PC-9 (cell line): ENCODE measurements around the gene AKAP3. TPM values are rescaled to one million over a fixed set of nuclear protein-coding genes. Genes with fewer than 3 reads are reported as not detected.

Experiments
- BruUV-seq: library from RNA; stranded (reverse); fragments of 400-500 nt; replicated peaks from 2 replicates; lab custom pipeline; 2021; lab: Mats Ljungman, UMichigan
- CTCF ChIA-PET: fragments of 300-600 bp; sonication (Branson Sonifier 250); formaldehyde crosslinking; loops from one replicate; lab custom pipeline; 2022; ENCODE audit warnings: antibody characterized with exemption; lab: Charles Lee
- POLR2A ChIA-PET: fragments of 300-600 bp; sonication (Branson Sonifier 250); formaldehyde crosslinking; loops from one replicate; lab custom pipeline; 2022; ENCODE audit warnings: antibody characterized with exemption; ENCODE audit not compliant: unreplicated experiment; lab: Charles Lee
- DNase-seq, 2 experiments: peaks; one replicate each; pipeline versions ENCODE4 v3.0.0 to v3.0.0-alpha.2; 2015 to 2022; ENCODE audit warnings: mixed read lengths in 1 of 2
- H2AFZ ChIP-seq: fragments of 200-600 bp; sonication (generic); 2 replicates; pipeline ENCODE4 v1.8.1; 2017; ENCODE audit warnings: antibody characterized with exemption
- H3F3A ChIP-seq: fragments of 200-600 bp; sonication (generic); 2 replicates; pipeline ENCODE4 v1.8.1; 2017; ENCODE audit warnings: antibody characterized with exemption, mild to moderate bottlenecking, low read depth; ENCODE audit not compliant: insufficient read depth
- H3K27ac ChIP-seq: fragments of 200-600 bp; sonication (generic); 2 replicates; pipeline ENCODE4 v1.6.1; 2016; ENCODE audit warnings: mixed run types
- H3K27me3 ChIP-seq: fragments of 200-600 bp; sonication (generic); 2 replicates; pipeline ENCODE4 v1.6.1; 2016; ENCODE audit warnings: low read depth, mixed run types; ENCODE audit not compliant: insufficient read depth
- H3K36me3 ChIP-seq: fragments of 200-600 bp; sonication (generic); 2 replicates; pipeline ENCODE4 v1.6.1; 2016; ENCODE audit warnings: low read depth, mixed run types
- H3K4me1 ChIP-seq: fragments of 200-600 bp; sonication (generic); replicated peaks from 2 replicates; pipeline ENCODE4 v1.6.1; 2016; ENCODE audit warnings: mixed run types; ENCODE audit not compliant: insufficient read depth
- H3K4me2 ChIP-seq: fragments of 200-600 bp; sonication (generic); 2 replicates; pipeline ENCODE4 v1.6.1; 2017; ENCODE audit warnings: mixed run types
- H3K4me3 ChIP-seq: fragments of 200-600 bp; sonication (generic); 2 replicates; pipeline ENCODE4 v1.6.1; 2016; ENCODE audit warnings: mixed run types
- H3K79me2 ChIP-seq: fragments of 200-600 bp; sonication (generic); 2 replicates; pipeline ENCODE4 v1.6.1; 2017; ENCODE audit warnings: low read depth, mixed run types
- H3K9me2 ChIP-seq: fragments of 200-600 bp; sonication (generic); 2 replicates; pipeline ENCODE4 v1.8.1; 2017; ENCODE audit warnings: mild to moderate bottlenecking; ENCODE audit not compliant: insufficient read depth
- H3K9me3 ChIP-seq: fragments of 200-600 bp; sonication (generic); 2 replicates; pipeline ENCODE4 v1.8.1; 2016; ENCODE audit warnings: low read depth; ENCODE audit not compliant: insufficient read depth
- H4K20me1 ChIP-seq: fragments of 200-600 bp; sonication (generic); 2 replicates; pipeline ENCODE4 v1.8.1; 2017; ENCODE audit not compliant: insufficient read depth
- CTCF ChIP-seq: fragments of 200-600 bp; sonication (generic); conservative IDR thresholded peaks from 2 replicates; pipeline ENCODE4 v1.6.1; 2017; ENCODE audit warnings: mixed run types, antibody characterized with exemption, mild to moderate bottlenecking, moderate library complexity
- EZH2 ChIP-seq: fragments of 200-600 bp; sonication (generic); IDR thresholded peaks from 2 replicates; pipeline ENCODE4 v1.8.0; 2017; ENCODE audit warnings: antibody characterized with exemption, low read depth
- intact Hi-C: fragments of 100-400 bp; cut with micrococcal nuclease; formaldehyde crosslinking; loops from one replicate; pipeline ENCODE4 v1.10.0; 2022; ENCODE audit not compliant: unreplicated experiment
- total RNA-seq: library from RNA; stranded (reverse); gene quantifications from 2 replicates; pipeline ENCODE4 v1.2.3, GENCODE V29; 2021

Gene AKAP3
- total RNA-seq, 1 experiment from 2014 or later, result 2.1 TPM

GRCh38 chr12:4610481-4610880 is 38.4 kb downstream of the AKAP3 start:
- H2AFZ ChIP-seq, result no peak overlapping the region
- H3K4me2 ChIP-seq, result no peak overlapping the region
- TF ChIP-seq EZH2 (no peak), CTCF (no peak)
- CTCF ChIA-PET, result no interaction called here
- H4K20me1 ChIP-seq, result no peaks in the 10 kb centered on the region
- no peaks in the 10 kb centered on the region for H3K9me3 ChIP-seq
- H3K79me2 ChIP-seq, result no peaks in the 10 kb centered on the region
- no peak overlapping the region for H3K4me3 ChIP-seq
- BruUV-seq, result no TSS peak
- no peaks in the 10 kb centered on the region for H3F3A ChIP-seq
- no peaks in the 10 kb centered on the region for H3K36me3 ChIP-seq
- no peak overlapping the region for H3K27ac ChIP-seq
- POLR2A ChIA-PET, result no interaction called here
- no peak for DNase-seq
- H3K4me1 ChIP-seq, result peaks cover 7% of the 10 kb centered on the region; the same call in 1 of the 2 replicates
- intact Hi-C loops, result no loop called here
- H3K9me2 ChIP-seq, result no peaks in the 10 kb centered on the region
- H3K27me3 ChIP-seq, result no peaks in the 10 kb centered on the region

- H3K4me3 ChIP-seq, result no peak overlapping the region
- no peak overlapping the region for H3K4me2 ChIP-seq
- no peak overlapping the region for H3K27ac ChIP-seq
- H3K79me2 ChIP-seq, result no peaks in the 10 kb centered on the region
- TF ChIP-seq CTCF (no peak), EZH2 (no peak)
- H3K9me3 ChIP-seq, result no peaks in the 10 kb centered on the region
- no peaks in the 10 kb centered on the region for H3K36me3 ChIP-seq
- ChIA-PET CTCF (no interaction called here), POLR2A (no interaction called here)
- intact Hi-C loops, result no loop called here
- no peaks in the 10 kb centered on the region for H3K9me2 ChIP-seq
- H3K4me1 ChIP-seq, result peaks cover 9% of the 10 kb centered on the region; the same call in 1 of the 2 replicates
- no peak for DNase-seq
- BruUV-seq, result no TSS peak
- no peaks in the 10 kb centered on the region for H4K20me1 ChIP-seq
- H3F3A ChIP-seq, result no peaks in the 10 kb centered on the region
- H2AFZ ChIP-seq, result no peak overlapping the region
- no peaks in the 10 kb centered on the region; the same call in 1 of the 2 replicates for H3K27me3 ChIP-seq
These were observed 39.8 kb downstream of the AKAP3 start for GRCh38 chr12:4609071-4609470.

GRCh38 chr12:4607056-4607455 is 41.8 kb downstream of the AKAP3 start:
- ChIA-PET CTCF (no interaction called here), POLR2A (no interaction called here)

More at GRCh38 chr12:4607056-4607455, 41.8 kb downstream of the AKAP3 start:
- TF ChIP-seq CTCF, result no peak
- no peak for TF ChIP-seq EZH2
- BruUV-seq, result no TSS peak
- no peak overlapping the region for H3K4me2 ChIP-seq
- no peaks in the 10 kb centered on the region for H3K36me3 ChIP-seq
- H3K79me2 ChIP-seq, result no peaks in the 10 kb centered on the region
- H3K27me3 ChIP-seq, result peaks cover 19% of the 10 kb centered on the region
- intact Hi-C loops, result no loop called here
- peaks cover 9% of the 10 kb centered on the region; the same call in 1 of the 2 replicates for H3K4me1 ChIP-seq
- H3K27ac ChIP-seq, result no peak overlapping the region
- H3K9me3 ChIP-seq, result no peaks in the 10 kb centered on the region
- no peaks in the 10 kb centered on the region for H3K9me2 ChIP-seq
- no peak for DNase-seq
- no peak overlapping the region for H2AFZ ChIP-seq
- H3K4me3 ChIP-seq, result no peak overlapping the region
- H4K20me1 ChIP-seq, result no peaks in the 10 kb centered on the region
- H3F3A ChIP-seq, result no peaks in the 10 kb centered on the region
